GM20000 (cell line): Measurements from ENCODE around the gene SH3RF2.

ENCODE experiments used
- DNase-seq: peaks from one replicate; pipeline ENCODE4 v3.0.0; 2012; ENCODE audit warnings: low spot score
- TF ChIP-seq, protein P1 (sequence below): IDR thresholded peaks from 2 replicates; pipeline ENCODE4 v1.5.1; 2012; ENCODE audit warnings: mild to moderate bottlenecking, control low read depth; ENCODE audit errors: extremely low read depth, missing control alignments

The SH3RF2 gene

DNA sequence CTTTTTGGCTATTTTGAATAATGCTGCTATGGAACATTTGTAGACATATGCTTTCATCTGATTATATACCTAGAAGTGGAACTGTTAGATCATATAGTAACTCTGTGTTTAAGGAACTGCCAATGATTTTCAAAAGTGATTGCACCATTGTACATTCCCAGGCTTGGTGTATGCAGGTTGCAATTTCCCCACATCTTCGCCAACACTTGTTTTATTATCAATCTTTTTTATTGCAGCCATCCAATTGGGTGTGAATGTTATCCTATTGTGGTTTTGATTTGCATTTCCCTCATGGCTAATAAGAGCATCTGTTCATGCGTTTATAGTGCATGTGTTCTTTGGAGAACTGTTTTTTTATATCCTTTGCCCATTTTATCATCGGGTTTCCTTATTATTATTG is 87.7 kb downstream of the SH3RF2 start:
- DNase-seq = no peak
- TF ChIP-seq, protein P1, sequence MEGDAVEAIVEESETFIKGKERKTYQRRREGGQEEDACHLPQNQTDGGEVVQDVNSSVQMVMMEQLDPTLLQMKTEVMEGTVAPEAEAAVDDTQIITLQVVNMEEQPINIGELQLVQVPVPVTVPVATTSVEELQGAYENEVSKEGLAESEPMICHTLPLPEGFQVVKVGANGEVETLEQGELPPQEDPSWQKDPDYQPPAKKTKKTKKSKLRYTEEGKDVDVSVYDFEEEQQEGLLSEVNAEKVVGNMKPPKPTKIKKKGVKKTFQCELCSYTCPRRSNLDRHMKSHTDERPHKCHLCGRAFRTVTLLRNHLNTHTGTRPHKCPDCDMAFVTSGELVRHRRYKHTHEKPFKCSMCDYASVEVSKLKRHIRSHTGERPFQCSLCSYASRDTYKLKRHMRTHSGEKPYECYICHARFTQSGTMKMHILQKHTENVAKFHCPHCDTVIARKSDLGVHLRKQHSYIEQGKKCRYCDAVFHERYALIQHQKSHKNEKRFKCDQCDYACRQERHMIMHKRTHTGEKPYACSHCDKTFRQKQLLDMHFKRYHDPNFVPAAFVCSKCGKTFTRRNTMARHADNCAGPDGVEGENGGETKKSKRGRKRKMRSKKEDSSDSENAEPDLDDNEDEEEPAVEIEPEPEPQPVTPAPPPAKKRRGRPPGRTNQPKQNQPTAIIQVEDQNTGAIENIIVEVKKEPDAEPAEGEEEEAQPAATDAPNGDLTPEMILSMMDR = no peak

DNA sequence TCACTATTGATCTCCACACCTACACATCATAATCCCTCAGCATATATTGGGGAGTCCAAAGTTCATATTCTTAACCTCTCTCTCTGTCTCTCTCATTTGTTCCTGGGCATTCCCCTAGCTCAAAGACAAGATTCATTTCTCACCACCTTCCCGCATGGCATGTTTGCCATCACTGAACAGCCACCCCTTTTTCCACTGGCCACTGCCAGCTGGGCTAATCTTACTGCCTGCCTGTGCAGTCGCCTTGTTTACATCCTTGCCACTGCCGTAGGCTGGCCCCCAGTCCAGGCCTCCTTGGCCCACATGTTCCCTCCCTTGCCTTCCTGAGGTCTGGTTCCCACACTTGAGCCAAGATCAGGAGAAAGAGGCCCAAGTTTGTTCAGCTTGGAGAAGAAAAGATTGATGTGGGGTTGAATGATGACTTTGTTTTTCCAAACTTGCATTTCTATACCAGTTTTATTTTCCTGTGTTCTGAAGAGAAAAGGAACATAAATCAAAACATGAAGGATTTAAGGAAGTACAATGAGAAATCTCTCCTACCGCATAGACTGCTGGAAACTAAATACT is 88.8 kb downstream of the SH3RF2 start:
- DNase-seq = no peak

DNA sequence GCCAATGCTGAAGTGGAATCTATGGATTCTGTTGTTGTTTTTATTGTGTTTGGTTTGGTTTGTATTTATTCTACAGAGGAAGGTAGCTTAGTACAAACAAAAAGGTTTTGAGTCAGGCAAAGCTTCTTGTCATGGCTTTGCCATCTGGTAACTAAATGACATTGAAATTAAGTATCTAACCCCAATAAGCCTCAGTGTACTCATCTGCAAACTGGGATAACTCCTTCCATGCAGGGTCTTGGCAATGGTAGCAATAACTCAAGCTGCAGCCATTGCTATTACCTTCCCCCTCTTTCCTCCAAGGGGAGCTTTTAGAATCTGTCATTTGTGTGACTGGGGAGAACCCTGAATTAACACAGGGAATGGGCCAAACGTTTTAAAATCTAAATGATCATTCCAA is 89.3 kb downstream of the SH3RF2 start:
- TF ChIP-seq, protein P1 = no peak
- no peak for DNase-seq

More for the DNA sequence above, 88.8 kb downstream of the SH3RF2 start:
- TF ChIP-seq, protein P1 = no peak

DNA sequence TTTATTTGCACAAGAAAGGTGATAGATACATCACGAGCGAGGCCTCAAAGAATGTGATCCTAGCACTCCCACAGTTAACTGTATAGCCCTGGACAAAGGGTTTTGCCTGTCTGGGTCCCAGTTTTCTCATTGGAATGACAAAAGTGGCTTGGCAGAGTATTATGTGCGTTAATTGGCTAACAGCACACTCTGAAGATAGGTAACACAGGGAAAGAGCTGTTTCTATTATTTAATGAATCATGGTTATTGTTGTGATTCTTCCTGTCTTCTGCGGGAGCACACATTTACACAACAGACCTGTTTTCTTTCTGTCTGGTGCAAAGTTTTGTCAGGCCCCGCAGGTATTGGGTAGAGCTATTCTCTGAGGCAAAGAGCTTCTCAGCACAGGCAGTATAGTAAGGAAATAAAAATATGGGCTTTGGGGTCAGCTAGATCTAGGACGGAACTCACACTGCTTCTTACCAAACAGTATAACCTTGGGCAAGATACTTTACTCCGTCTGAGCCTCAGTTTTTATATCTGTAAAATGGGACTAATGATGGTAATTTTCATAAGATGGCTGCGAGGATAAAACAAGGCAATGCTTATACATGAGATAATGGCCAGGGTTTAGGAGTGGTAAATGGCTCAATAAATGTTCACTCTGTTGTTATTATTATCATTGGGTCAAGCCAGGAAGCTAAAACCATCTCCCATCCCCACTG is 90.1 kb downstream of the SH3RF2 start:
- DNase-seq = no peak
- TF ChIP-seq, protein P1 = no peak

DNA sequence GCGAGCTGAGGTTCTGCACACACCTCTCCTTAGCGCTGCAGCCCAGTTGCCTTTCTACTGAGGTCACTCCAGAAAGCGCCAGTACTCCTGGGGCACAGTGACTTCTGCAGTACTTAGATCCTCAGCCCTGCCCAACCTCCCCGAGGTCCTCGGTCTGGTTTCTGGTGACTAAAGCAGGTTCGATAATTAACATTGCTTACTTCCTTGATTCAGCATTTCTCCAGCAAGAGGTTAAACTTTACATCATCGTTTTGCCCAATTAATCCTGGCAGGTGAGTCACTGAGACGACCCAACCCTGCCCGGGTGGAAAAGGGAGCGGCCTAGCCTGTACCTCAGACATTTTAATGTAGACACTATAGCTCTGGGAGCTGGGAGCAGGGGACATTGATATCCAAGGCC is 91.4 kb downstream of the SH3RF2 start:
- DNase-seq = no peak

DNA sequence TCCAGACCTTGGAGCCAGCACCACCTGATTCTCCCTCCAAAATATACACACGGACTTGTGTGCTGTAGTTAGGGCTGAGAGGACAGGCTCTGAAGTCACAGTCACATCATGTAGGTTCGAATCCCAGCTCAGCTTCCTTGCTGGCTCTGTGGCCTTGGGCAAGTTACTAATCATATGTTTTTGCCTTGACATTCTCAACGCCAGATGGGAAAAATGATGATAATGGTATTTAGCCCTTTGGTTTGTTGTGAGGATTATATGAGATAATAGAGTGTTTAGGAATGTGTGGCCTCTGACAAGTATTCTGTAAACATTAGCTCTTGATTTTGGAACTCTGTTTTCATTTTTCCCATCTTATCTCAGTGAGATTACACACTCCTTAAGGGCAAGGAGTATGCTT is 96.5 kb downstream of the SH3RF2 start:
- DNase-seq = no peak
- TF ChIP-seq, protein P1 = no peak

More for the DNA sequence above, 91.4 kb downstream of the SH3RF2 start:
- TF ChIP-seq, protein P1 = no peak

DNA sequence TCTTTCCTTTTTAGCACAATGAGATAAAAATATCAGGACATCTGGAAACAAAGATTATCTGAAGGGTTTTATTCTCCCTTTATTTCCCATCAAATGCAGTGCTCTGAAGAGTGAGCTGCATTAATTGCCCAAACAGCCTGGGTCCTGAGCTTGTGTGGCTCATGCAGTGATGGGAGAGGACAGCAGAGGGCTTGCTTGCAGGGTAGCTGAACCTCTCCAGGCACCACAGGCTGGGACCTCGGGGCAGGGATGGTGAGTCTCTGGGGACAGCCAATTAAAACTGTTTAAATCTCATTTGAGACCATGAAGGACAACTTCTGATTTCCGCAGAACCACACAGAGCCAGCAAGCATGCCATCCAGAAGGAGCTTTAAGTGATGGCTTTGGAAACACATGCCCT is 97.7 kb downstream of the SH3RF2 start:
- DNase-seq = no peak
- TF ChIP-seq, protein P1 = no peak
